Sigmoid colon (tissue), 4 donors: Measurements from ENCODE around the gene SIRT3.

Experiments used
- POLR2A ChIP-seq, 2 donors: fragments of 450-650 bp; IDR thresholded peaks; one replicate each; pipeline ENCODE4 v1.6.1; 2016; ENCODE audit warnings: antibody characterized with exemption in 2 of 2, mild to moderate bottlenecking in 2 of 2, moderate library complexity in 2 of 2
- POLR2AphosphoS5 ChIP-seq, 4 donors: sonication (generic); formaldehyde crosslinking; IDR thresholded peaks; one replicate each; pipeline ENCODE4 v1.6.1; 2017; ENCODE audit warnings: antibody characterized with exemption in 4 of 4
- TF ChIP-seq, protein P1 (sequence below), 4 experiments: fragments of 450-650 bp in 3 of 4; fragments of 200-600 bp in 1 of 4; IDR thresholded peaks; one replicate each; pipeline ENCODE4 v1.5.1; 2016 to 2019; ENCODE audit warnings: antibody characterized with exemption in 4 of 4, mild to moderate bottlenecking in 3 of 4, moderate library complexity in 2 of 4

DNA sequence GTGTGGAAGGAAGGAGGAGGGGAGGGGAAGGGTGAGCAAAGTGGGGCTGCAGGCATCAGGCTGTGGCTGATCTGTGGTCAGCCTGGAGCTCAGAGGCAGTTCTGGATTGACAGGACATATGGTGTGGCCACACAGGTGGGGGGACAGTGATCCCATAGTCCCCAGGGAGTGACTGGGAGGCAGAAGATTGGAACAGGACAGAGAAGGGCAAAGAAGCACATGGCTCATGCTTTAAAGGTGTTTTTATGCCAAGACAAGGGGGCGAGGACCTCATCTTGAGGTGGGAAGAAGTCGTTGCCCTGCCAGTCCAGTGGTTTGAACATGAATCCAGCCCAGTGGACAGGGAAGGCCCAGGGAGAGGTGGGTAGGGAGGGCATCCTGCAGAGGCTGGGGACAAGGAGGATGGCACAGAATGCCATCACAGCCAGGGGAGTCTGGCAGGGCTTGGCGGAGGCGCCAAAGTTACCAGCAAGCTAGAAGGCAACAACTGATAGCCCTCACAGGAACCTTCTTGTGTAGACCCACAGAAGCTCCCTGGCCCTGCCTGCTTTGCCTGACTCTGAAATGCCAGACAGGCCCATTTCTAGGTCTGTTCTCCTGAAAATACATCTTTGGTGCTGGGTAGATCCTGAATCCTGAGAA, 32.1 kb downstream of the SIRT3 start:
- TF ChIP-seq, protein P1, sequence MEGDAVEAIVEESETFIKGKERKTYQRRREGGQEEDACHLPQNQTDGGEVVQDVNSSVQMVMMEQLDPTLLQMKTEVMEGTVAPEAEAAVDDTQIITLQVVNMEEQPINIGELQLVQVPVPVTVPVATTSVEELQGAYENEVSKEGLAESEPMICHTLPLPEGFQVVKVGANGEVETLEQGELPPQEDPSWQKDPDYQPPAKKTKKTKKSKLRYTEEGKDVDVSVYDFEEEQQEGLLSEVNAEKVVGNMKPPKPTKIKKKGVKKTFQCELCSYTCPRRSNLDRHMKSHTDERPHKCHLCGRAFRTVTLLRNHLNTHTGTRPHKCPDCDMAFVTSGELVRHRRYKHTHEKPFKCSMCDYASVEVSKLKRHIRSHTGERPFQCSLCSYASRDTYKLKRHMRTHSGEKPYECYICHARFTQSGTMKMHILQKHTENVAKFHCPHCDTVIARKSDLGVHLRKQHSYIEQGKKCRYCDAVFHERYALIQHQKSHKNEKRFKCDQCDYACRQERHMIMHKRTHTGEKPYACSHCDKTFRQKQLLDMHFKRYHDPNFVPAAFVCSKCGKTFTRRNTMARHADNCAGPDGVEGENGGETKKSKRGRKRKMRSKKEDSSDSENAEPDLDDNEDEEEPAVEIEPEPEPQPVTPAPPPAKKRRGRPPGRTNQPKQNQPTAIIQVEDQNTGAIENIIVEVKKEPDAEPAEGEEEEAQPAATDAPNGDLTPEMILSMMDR (IDR thresholded peaks at IDR 0.05), result no peak
- TF ChIP-seq POLR2A (IDR thresholded peaks at IDR 0.05) (no peak), POLR2AphosphoS5 (IDR thresholded peaks at IDR 0.05) (no peak)
